ENCODE results near the gene ATP9A. TPM values are rescaled to one million over a fixed set of nuclear protein-coding genes. Genes with fewer than 3 reads are reported as not detected.

Gene ATP9A
- polyA plus RNA-seq, 3 donors, result 0.04 TPM; not detected in 2

DNA sequence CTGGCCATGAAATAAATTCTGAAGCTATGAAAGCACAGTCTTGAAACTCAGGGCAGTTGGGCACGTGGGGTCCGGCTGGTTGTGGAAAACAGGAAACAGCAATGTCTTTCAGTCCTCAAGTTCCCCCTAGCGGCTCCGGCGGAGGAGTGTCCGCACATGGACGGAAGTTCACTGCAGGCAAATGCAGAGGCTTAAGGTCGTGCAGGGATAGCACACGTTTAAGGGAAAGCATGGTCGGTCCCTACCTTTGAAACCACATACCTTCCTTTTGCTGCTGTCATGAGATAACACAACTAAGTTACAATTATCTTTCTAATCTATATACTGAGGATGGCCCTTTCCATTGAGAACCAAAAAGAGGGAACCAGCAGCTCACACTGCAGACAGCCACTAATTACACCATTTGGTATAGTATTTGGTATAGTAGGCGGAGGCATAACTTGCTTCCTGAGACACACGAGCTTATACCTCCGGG is 173.1 kb downstream of the ATP9A start:
- Mint-ChIP-seq H3K27me3 (ENCODE audit: low read depth in 3 of 3) (peaks cover 0 to 10% (median 6%) of the 10 kb centered on the region in 3 donors), H3K27ac (peak overlapping the region in 3 of 7 donors; percentile 23 to 86 (median 57)), H3K4me3 (peak overlapping the region; percentile 52 to 84), H3K36me3 (no peaks in the 10 kb centered on the region), H3K4me1 (peaks cover 18% of the 10 kb centered on the region), H3K9me3 (peaks cover 0 to 4% (median 0%) of the 10 kb centered on the region in 7 donors)
- WGBS (ENCODE audit: insufficient coverage), result 0% methylated on average over 9 of the region's 13 CpGs
- no peaks in the 10 kb centered on the region for H3K79me2 ChIP-seq (ENCODE audit: insufficient read depth, low read length)
- no peaks in the 10 kb centered on the region for H3K36me3 ChIP-seq (replicated peaks in 1 of 2; ENCODE audit: control insufficient read depth in 1 of 2, insufficient read depth in 2 of 2, low read length in 2 of 2)
- intact Hi-C loops (cut with micrococcal nuclease), result loop anchor here (10.0 kb wide), 3 partner anchors 210 to 610 kb away; no protein-coding TSS in a partner anchor
- peak; percentile 74 to 81 (median 76) for DNase-seq
- H3K9ac ChIP-seq (ENCODE audit: insufficient read depth, low read length, poor library complexity, severe bottlenecking), result no peak overlapping the region
- H3K4me3 ChIP-seq (replicated peaks in 1 of 3; ENCODE audit: low read depth in 2 of 3, low read length in 3 of 3), result peak overlapping the region in 1 of 3 experiments; percentile 40
- peak overlapping the region; percentile 35 for H3K4me2 ChIP-seq (replicated peaks; ENCODE audit: extremely low read depth, low read length, poor library complexity, severe bottlenecking)
- H3K9me3 ChIP-seq (replicated peaks in 1 of 2; ENCODE audit: control insufficient read depth in 1 of 2, insufficient read depth in 1 of 2, low read length in 2 of 2), result no peaks in the 10 kb centered on the region
- peak overlapping the region; percentile 40 for H2AFZ ChIP-seq (ENCODE audit: insufficient read depth, low read depth, low read length, poor library complexity, severe bottlenecking)
- H3K27ac ChIP-seq (ENCODE audit: low read depth in 1 of 2, low read length in 2 of 2), result no peak overlapping the region
- TF ChIP-seq, protein P1, sequence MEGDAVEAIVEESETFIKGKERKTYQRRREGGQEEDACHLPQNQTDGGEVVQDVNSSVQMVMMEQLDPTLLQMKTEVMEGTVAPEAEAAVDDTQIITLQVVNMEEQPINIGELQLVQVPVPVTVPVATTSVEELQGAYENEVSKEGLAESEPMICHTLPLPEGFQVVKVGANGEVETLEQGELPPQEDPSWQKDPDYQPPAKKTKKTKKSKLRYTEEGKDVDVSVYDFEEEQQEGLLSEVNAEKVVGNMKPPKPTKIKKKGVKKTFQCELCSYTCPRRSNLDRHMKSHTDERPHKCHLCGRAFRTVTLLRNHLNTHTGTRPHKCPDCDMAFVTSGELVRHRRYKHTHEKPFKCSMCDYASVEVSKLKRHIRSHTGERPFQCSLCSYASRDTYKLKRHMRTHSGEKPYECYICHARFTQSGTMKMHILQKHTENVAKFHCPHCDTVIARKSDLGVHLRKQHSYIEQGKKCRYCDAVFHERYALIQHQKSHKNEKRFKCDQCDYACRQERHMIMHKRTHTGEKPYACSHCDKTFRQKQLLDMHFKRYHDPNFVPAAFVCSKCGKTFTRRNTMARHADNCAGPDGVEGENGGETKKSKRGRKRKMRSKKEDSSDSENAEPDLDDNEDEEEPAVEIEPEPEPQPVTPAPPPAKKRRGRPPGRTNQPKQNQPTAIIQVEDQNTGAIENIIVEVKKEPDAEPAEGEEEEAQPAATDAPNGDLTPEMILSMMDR (IDR thresholded peaks at IDR 0.05), result peak; percentile 84
- H3K4me1 ChIP-seq (ENCODE audit: control insufficient read depth in 1 of 2, insufficient read depth in 2 of 2, low read length in 2 of 2), result peaks cover 14 to 15% of the 10 kb centered on the region in 2 donors
- no peaks in the 10 kb centered on the region for H3K27me3 ChIP-seq (ENCODE audit: control insufficient read depth in 2 of 2, insufficient read depth in 2 of 2, low read length in 2 of 2)
- H4K20me1 ChIP-seq (ENCODE audit: insufficient read depth, low read length), result no peaks in the 10 kb centered on the region

DNA sequence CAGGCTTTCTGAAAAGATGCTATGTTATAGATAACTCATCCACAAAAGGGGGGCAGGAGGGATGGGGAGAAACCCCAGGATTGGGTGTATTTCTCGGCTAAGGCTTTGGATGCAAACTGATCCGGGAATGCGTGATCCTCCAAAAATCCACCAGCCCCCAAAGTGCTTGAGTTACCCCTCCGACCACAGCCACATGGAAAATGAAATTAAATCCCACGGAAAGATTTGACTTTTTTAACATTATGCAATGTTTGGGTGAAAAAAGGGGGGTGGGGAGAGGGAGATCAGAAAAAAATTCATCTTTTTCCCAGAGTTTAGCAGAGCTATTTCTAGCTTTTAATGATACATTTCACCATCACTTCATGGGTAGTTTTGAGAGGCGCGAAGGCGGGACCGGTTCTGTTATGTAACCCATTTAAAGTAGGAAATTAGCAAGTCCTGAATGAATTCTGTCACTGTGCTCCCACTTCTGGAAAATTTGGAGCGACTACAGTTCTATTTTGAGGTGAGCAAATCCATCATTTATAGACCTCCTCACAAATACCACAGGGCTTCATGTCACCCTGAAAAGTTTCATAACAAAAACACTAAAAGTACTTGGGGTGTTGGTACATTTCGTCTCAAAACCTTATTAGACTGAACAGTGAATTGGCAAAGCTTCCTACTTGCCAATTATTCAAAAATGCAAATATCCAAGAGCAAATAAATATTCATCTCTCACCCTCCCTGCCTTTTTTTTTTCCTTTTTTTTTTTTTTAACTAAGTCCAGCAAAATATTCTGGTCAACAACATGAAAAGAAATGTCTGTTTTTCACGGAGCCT is 173.7 kb downstream of the ATP9A start:
- DNase-seq, result no peak
- peaks cover 14 to 15% of the 10 kb centered on the region in 2 donors for H3K4me1 ChIP-seq (ENCODE audit: control insufficient read depth in 1 of 2, insufficient read depth in 2 of 2, low read length in 2 of 2)
- no peaks in the 10 kb centered on the region for H3K9me3 ChIP-seq (replicated peaks in 1 of 2; ENCODE audit: control insufficient read depth in 1 of 2, insufficient read depth in 1 of 2, low read length in 2 of 2)
- no peaks in the 10 kb centered on the region for H3K79me2 ChIP-seq (ENCODE audit: insufficient read depth, low read length)
- TF ChIP-seq, protein P1 (IDR thresholded peaks at IDR 0.05), result no peak
- H3K27ac ChIP-seq (ENCODE audit: low read depth in 1 of 2, low read length in 2 of 2), result no peak overlapping the region
- Mint-ChIP-seq H3K4me3 (peak overlapping the region; percentile 52 to 84), H3K36me3 (no peaks in the 10 kb centered on the region), H3K27ac (peak overlapping the region in 3 of 7 donors; percentile 23 to 86 (median 57)), H3K27me3 (ENCODE audit: low read depth in 3 of 3) (peaks cover 0 to 10% (median 3%) of the 10 kb centered on the region in 3 donors), H3K9me3 (peaks cover 0 to 4% (median 0%) of the 10 kb centered on the region in 7 donors), H3K4me1 (peaks cover 18% of the 10 kb centered on the region)
- peak overlapping the region; percentile 35 for H3K4me2 ChIP-seq (replicated peaks; ENCODE audit: extremely low read depth, low read length, poor library complexity, severe bottlenecking)
- no peaks in the 10 kb centered on the region for H3K27me3 ChIP-seq (ENCODE audit: control insufficient read depth in 2 of 2, insufficient read depth in 2 of 2, low read length in 2 of 2)
- no peak overlapping the region for H2AFZ ChIP-seq (ENCODE audit: insufficient read depth, low read depth, low read length, poor library complexity, severe bottlenecking)
- intact Hi-C loops (cut with micrococcal nuclease), result loop anchor here (5.0 to 10.0 kb wide), 4 partner anchors 207 to 610 kb away; no protein-coding TSS in a partner anchor
- no peaks in the 10 kb centered on the region for H3K36me3 ChIP-seq (replicated peaks in 1 of 2; ENCODE audit: control insufficient read depth in 1 of 2, insufficient read depth in 2 of 2, low read length in 2 of 2)
- peak overlapping the region in 1 of 3 experiments; percentile 40 for H3K4me3 ChIP-seq (replicated peaks in 1 of 3; ENCODE audit: low read depth in 2 of 3, low read length in 3 of 3)
- 0% methylated on average over 1 of the region's 12 CpGs for WGBS (ENCODE audit: insufficient coverage)
- H3K9ac ChIP-seq (ENCODE audit: insufficient read depth, low read length, poor library complexity, severe bottlenecking), result no peak overlapping the region
- H4K20me1 ChIP-seq (ENCODE audit: insufficient read depth, low read length), result no peaks in the 10 kb centered on the region
